LNCaP clone FGC (cell line): ENCODE data around the gene PLEKHA7.
"Not testable (repeated sequence)": the region's sequence is repeated elsewhere in the genome, so short reads cannot be mapped to it uniquely, and the experiment has no call there.

Experiments
- DNase-seq: peaks from one replicate; pipeline ENCODE4 v3.0.0-alpha.2; 2011; ENCODE audit warnings: low read depth
- H3K4me3 ChIP-seq: 2 replicates; pipeline ENCODE4 v1.5.1; 2011; ENCODE audit warnings: mild to moderate bottlenecking, low read depth, low read length, control low read depth
- CTCF ChIP-seq: IDR thresholded peaks from 2 replicates; pipeline ENCODE4 v1.5.1; 2012; ENCODE audit warnings: mild to moderate bottlenecking; ENCODE audit not compliant: control insufficient read depth, insufficient read depth; ENCODE audit errors: extremely low read depth

PLEKHA7 gene

DNA sequence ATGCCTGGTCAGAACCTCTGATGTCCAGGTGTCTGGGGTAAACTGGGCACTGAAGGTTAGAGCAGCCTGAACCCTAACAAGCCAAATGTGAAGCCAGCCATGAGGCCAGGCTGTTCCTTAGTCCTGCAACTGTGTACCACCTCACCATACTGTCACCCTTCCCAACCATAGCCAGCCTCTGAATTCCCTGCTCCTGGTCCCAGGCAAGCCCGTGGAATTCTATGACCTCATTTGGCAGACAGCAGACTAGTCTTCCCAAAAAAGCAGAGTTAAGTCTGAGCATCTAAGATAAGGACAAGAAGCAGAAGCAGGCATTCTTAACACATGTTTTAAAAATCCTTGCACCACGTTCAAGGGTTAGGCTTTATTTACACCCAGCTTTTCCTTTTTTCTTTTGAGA, 140.9 kb downstream of the PLEKHA7 start:
- no peak for TF ChIP-seq CTCF

GRCh38 chr11:16871368-16871767, 142.8 kb downstream of the PLEKHA7 start:
- no peak overlapping the region for H3K4me3 ChIP-seq
- TF ChIP-seq CTCF, result no peak
- no peak for DNase-seq

More for the DNA sequence above, 140.9 kb downstream of the PLEKHA7 start:
- H3K4me3 ChIP-seq, result no peak overlapping the region
- DNase-seq, result no peak

DNA sequence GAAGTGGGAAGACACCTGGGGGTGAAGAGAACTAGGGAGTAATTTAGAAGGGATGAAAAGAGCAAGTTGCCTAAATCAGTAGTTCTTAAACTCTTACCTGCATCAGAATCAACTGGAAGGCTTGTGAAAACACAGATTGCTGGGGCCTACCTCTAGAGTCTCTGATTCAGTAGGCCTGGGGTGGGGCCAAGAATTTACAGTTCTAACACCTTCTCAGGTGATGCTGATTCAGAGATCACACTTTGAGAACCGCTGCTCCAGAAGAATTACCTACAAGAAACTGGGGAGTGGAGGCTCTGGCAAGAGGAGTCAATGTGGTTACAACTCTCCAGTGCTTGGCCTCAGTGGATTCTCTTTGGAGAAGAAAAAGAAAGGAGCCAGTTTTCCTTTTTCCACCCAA, 147.1 kb downstream of the PLEKHA7 start:
- DNase-seq, result no peak
- H3K4me3 ChIP-seq, result no peak overlapping the region
- TF ChIP-seq CTCF, result no peak

GRCh38 chr11:16864428-16864827, 149.8 kb downstream of the PLEKHA7 start:
- H3K4me3 ChIP-seq, DNase-seq: not testable (repeated sequence)

- no peak for DNase-seq
- TF ChIP-seq CTCF, result no peak
- H3K4me3 ChIP-seq, result no peak overlapping the region
Measured at GRCh38 chr11:16863389-16863788, 150.8 kb downstream of the PLEKHA7 start.

- H3K4me3 ChIP-seq, result no peak overlapping the region
- no peak for DNase-seq
Measured at GRCh38 chr11:16862726-16863125, 151.5 kb downstream of the PLEKHA7 start.

DNA sequence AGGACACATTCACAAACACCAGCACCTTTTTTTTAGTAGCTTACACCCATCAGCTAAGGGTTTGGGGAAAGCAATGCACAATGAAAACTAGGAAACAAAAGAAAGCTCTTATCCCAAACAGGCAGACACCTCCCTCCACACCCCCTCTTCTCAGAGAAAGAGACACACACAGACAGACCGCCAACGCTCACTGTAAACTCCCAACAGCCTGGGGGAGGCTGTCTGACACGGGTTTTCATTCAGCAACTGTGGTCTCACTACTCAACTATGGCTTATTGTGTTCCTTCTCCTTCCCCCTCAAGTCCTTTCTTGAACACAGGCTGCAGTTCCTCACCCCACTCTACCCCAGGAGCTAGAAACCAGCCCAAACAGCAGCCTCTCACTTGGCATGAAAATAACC, 152.4 kb downstream of the PLEKHA7 start:
- H3K4me3 ChIP-seq, result no peak overlapping the region
- DNase-seq, result no peak
- TF ChIP-seq CTCF, result no peak

More at GRCh38 chr11:16862726-16863125, 151.5 kb downstream of the PLEKHA7 start:
- TF ChIP-seq CTCF, result no peak
